NK-92 treated with Interleukin-12 subunit alpha and Interleukin-12 subunit beta, amount 100 ng/mL, for 24 hours (cell line): Measurements from ENCODE around the gene INPP5A.
"Not testable (repeated sequence)": the region's sequence is repeated elsewhere in the genome, so short reads cannot be mapped to it uniquely, and the experiment has no call there.

Source experiments
- DNase-seq: peaks from one replicate; lab custom pipeline; 2025; lab: John Stamatoyannopoulos, UW

INPP5A gene

GRCh38 chr10:132504501-132505272 lies 32.9 kb upstream of the INPP5A start:
- DNase-seq, result no peak

GRCh38 chr10:132505546-132505945 lies 32.0 kb upstream of the INPP5A start:
- not testable (repeated sequence) for DNase-seq

GRCh38 chr10:132506711-132507408 lies 30.7 kb upstream of the INPP5A start:
- no peak for DNase-seq

- no peak for DNase-seq
Observed at GRCh38 chr10:132507409-132507955, 30.1 kb upstream of the INPP5A start.

- DNase-seq, result no peak
Observed at GRCh38 chr10:132507956-132508490, 29.6 kb upstream of the INPP5A start.

- DNase-seq, result no peak
Observed at GRCh38 chr10:132508581-132509443, 28.8 kb upstream of the INPP5A start.

- DNase-seq, result no peak
Observed at GRCh38 chr10:132509506-132510173, 27.9 kb upstream of the INPP5A start.

- DNase-seq, result no peak
Observed at GRCh38 chr10:132510174-132510611, 27.4 kb upstream of the INPP5A start.

GRCh38 chr10:132511121-132512051 lies 26.2 kb upstream of the INPP5A start:
- DNase-seq, result no peak

- no peak for DNase-seq
Observed at GRCh38 chr10:132512052-132512442, 25.5 kb upstream of the INPP5A start.

- no peak for DNase-seq
Observed at GRCh38 chr10:132512693-132513345, 24.8 kb upstream of the INPP5A start.

- DNase-seq, result no peak
Observed at GRCh38 chr10:132514821-132515520, 22.6 kb upstream of the INPP5A start.

GRCh38 chr10:132515811-132516726 lies 21.5 kb upstream of the INPP5A start:
- no peak for DNase-seq

GRCh38 chr10:132516771-132517725 lies 20.5 kb upstream of the INPP5A start:
- no peak for DNase-seq

- DNase-seq, result no peak
Observed at GRCh38 chr10:132517951-132518521, 19.6 kb upstream of the INPP5A start.
